CD8-positive, alpha-beta memory T cell (primary cell): ENCODE measurements around the gene SYNE1. TPM values are rescaled to one million over a fixed set of nuclear protein-coding genes. Genes with fewer than 3 reads are reported as not detected.
A peak's percentile ranks its signal among the peaks of the same experiment; 100 is the strongest.

Experiments
- CTCF ChIA-PET: fragments of 350-600 bp; sonication (Branson Sonifier 250); formaldehyde crosslinking; loops from one replicate; lab custom pipeline; 2021; ENCODE audit warnings: antibody characterized with exemption; lab: Charles Lee
- POLR2A ChIA-PET: fragments of 350-600 bp; sonication (Branson Sonifier 250); formaldehyde crosslinking; loops from one replicate; lab custom pipeline; 2021; ENCODE audit warnings: antibody characterized with exemption; lab: Charles Lee
- DNase-seq, 5 donors: peaks; one replicate each; pipeline versions ENCODE4 v3.0.0 to v3.0.0-alpha.2; 2020 to 2022; ENCODE audit warnings: mixed read lengths in 1 of 5
- H3K27ac ChIP-seq: one replicate; pipeline ENCODE4 v1.7.0; 2013; ENCODE audit warnings: low read depth, mild to moderate bottlenecking, low read length, moderate library complexity
- H3K27me3 ChIP-seq: 2 replicates; pipeline ENCODE4 v1.7.0; 2013; ENCODE audit warnings: low read length, mild to moderate bottlenecking; ENCODE audit not compliant: insufficient read depth, poor library complexity, severe bottlenecking
- H3K36me3 ChIP-seq: 2 replicates; pipeline ENCODE4 v1.7.0; 2013; ENCODE audit warnings: mild to moderate bottlenecking, low read length, moderate library complexity; ENCODE audit not compliant: insufficient read depth
- H3K4me1 ChIP-seq: 2 replicates; pipeline ENCODE4 v1.7.0; 2013; ENCODE audit warnings: mild to moderate bottlenecking, low read length, moderate library complexity; ENCODE audit not compliant: insufficient read depth
- H3K4me3 ChIP-seq: 2 replicates; pipeline ENCODE4 v1.7.0; 2013; ENCODE audit warnings: mild to moderate bottlenecking, low read length
- H3K9me3 ChIP-seq: 2 replicates; pipeline ENCODE4 v1.7.0; 2013; ENCODE audit warnings: mild to moderate bottlenecking, low read length
- H3K27ac Mint-ChIP-seq, 8 donors: one replicate each; pipeline ENCODE4 v1.8.0; 2020 to 2021; ENCODE audit warnings: mixed read lengths in 8 of 8, mild to moderate bottlenecking in 6 of 8, inconsistent platforms in 3 of 8, moderate library complexity in 3 of 8
- H3K27me3 Mint-ChIP-seq, 2 donors: one replicate each; pipeline ENCODE4 v1.8.0; 2020 to 2021; ENCODE audit warnings: mixed read lengths in 2 of 2, mild to moderate bottlenecking in 1 of 2, moderate library complexity in 1 of 2
- H3K36me3 Mint-ChIP-seq, 3 donors: one replicate each; pipeline ENCODE4 v1.8.0; 2020 to 2021; ENCODE audit warnings: mixed read lengths in 3 of 3, inconsistent platforms in 1 of 3, mild to moderate bottlenecking in 1 of 3
- H3K4me1 Mint-ChIP-seq, 3 donors: one replicate each; pipeline ENCODE4 v1.8.0; 2020 to 2021; ENCODE audit warnings: mixed read lengths in 3 of 3, inconsistent platforms in 1 of 3, mild to moderate bottlenecking in 1 of 3
- H3K4me3 Mint-ChIP-seq, 7 donors: one replicate each; pipeline ENCODE4 v1.8.0; 2020 to 2021; ENCODE audit warnings: mixed read lengths in 7 of 7, mild to moderate bottlenecking in 6 of 7, moderate library complexity in 4 of 7, inconsistent platforms in 2 of 7
- H3K9me3 Mint-ChIP-seq, 5 donors: one replicate each; pipeline ENCODE4 v1.8.0; 2020 to 2022; ENCODE audit warnings: mixed read lengths in 5 of 5, mild to moderate bottlenecking in 3 of 5, moderate library complexity in 2 of 5, inconsistent platforms in 1 of 5
- polyA plus RNA-seq: library from polyadenylated mRNA; unstranded; fragments of 300-500 nt; fragmentation: Illumina TruSeq; gene quantifications from one replicate; pipeline ENCODE4 v1.2.3, GENCODE V29; 2021
- total RNA-seq, 2 experiments: library from RNA; stranded (reverse); gene quantifications; one replicate each; pipeline ENCODE4 v1.2.3, GENCODE V29; 2021

The SYNE1 gene
- total and polyA plus RNA-seq, 3 experiments from 2014 or later, result 41.0 to 79.0 (median 48.4) TPM

GRCh38 chr6:152206072-152206818, 430.9 kb downstream of the SYNE1 start:
- peak overlapping the region in 5 of 8 donors; percentile 22 to 86 (median 50) for H3K27ac Mint-ChIP-seq
- Histone ChIP-seq H3K4me1 (no peaks in the 10 kb centered on the region), H3K27me3 (no peaks in the 10 kb centered on the region), H3K4me3 (no peak overlapping the region), H3K9me3 (no peaks in the 10 kb centered on the region), H3K27ac (no peak overlapping the region), H3K36me3 (peaks cover 35% of the 10 kb centered on the region)
- H3K36me3 Mint-ChIP-seq, result peaks cover 23 to 87% (median 49%) of the 10 kb centered on the region in 3 donors
- peak in 3 of 5 donors; percentile 3 to 55 (median 22) for DNase-seq
- CTCF ChIA-PET, result interaction anchor here (1.3 to 2.2 kb wide), 3 partner anchors 21 to 51 kb away, joined by 3 to 8 read pairs (median 7); no protein-coding TSS in a partner anchor
- peaks cover 0 to 2% of the 10 kb centered on the region in 2 donors for H3K27me3 Mint-ChIP-seq
- no peaks in the 10 kb centered on the region for H3K9me3 Mint-ChIP-seq
- peaks cover 4 to 5% (median 4%) of the 10 kb centered on the region in 3 donors for H3K4me1 Mint-ChIP-seq
- POLR2A ChIA-PET, result no interaction called here
- no peak overlapping the region for H3K4me3 Mint-ChIP-seq

DNA sequence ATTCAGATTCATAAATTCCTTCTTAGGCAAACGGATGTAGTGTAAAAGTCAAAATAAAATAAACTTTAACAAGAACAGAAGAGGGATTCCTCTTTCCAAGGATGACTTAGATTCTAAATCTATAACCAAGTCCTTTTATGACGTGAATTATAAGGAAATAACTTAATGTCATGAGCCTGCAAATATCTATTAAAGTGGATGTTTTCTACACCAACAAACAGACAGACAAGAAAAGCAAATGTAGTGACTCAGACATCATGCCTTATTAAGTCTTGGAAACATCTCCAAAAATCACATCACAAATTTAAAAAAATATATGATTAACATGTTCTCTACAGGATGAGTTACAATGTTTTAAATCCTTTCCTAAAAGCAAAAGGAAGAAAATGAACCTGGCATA, 432.6 kb downstream of the SYNE1 start:
- Histone ChIP-seq H3K27me3 (no peaks in the 10 kb centered on the region), H3K27ac (no peak overlapping the region), H3K4me1 (peaks cover under 1% of the 10 kb centered on the region), H3K4me3 (no peak overlapping the region), H3K36me3 (peaks cover 29% of the 10 kb centered on the region), H3K9me3 (no peaks in the 10 kb centered on the region)
- Mint-ChIP-seq H3K27me3 (peaks cover 0 to 2% of the 10 kb centered on the region in 2 donors), H3K27ac (no peak overlapping the region), H3K36me3 (peaks cover 25 to 88% (median 49%) of the 10 kb centered on the region in 3 donors), H3K9me3 (no peaks in the 10 kb centered on the region), H3K4me3 (no peak overlapping the region), H3K4me1 (peaks cover 7 to 11% (median 8%) of the 10 kb centered on the region in 3 donors)
- ChIA-PET CTCF (no interaction called here), POLR2A (no interaction called here)
- DNase-seq, result no peak

DNA sequence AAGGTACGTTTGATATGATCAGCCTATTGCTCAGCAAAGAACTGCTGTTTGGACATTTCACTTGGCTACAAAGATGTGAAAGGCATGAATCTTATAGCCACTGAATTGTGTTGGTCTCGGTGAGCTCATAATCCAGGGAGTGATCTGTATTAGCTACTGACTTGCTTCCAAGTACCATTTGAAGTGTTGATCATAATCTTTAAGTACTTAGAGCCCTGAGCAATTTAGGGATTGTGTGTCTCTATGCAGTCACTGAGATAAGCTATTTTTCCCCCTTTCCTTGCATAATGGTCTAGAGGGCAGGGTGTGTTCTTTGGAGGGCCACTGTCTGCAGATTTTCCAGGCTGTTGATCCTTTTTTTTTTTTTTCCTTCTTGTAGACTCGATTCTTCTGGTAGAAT, 436.0 kb downstream of the SYNE1 start:
- DNase-seq, result no peak
- no peak overlapping the region for H3K27ac ChIP-seq
- ChIA-PET POLR2A (no interaction called here), CTCF (interaction anchor here (1.2 kb wide), 1 partner anchor 18 kb away, joined by 3 read pairs; no protein-coding TSS in a partner anchor)
- Mint-ChIP-seq H3K36me3 (peaks cover 33 to 86% (median 48%) of the 10 kb centered on the region in 3 donors), H3K27ac (no peak overlapping the region), H3K9me3 (no peaks in the 10 kb centered on the region), H3K4me3 (no peak overlapping the region), H3K4me1 (peaks cover 7 to 19% (median 18%) of the 10 kb centered on the region in 3 donors), H3K27me3 (peaks cover 0 to 2% of the 10 kb centered on the region in 2 donors)
- H3K27me3 ChIP-seq, result no peaks in the 10 kb centered on the region
- H3K4me1 ChIP-seq, result peaks cover 8% of the 10 kb centered on the region
- H3K9me3 ChIP-seq, result no peaks in the 10 kb centered on the region
- peaks cover 21% of the 10 kb centered on the region for H3K36me3 ChIP-seq
- H3K4me3 ChIP-seq, result no peak overlapping the region

- Mint-ChIP-seq H3K27me3 (no peaks in the 10 kb centered on the region), H3K4me1 (peaks cover 24 to 43% (median 33%) of the 10 kb centered on the region in 3 donors), H3K36me3 (peaks cover 45 to 71% (median 60%) of the 10 kb centered on the region in 3 donors), H3K9me3 (peaks cover 0 to 17% (median 6%) of the 10 kb centered on the region in 5 donors), H3K4me3 (no peak overlapping the region), H3K27ac (peak overlapping the region in 5 of 8 donors; percentile 11 to 88 (median 61))
- no peak for DNase-seq
- no peak overlapping the region for H3K27ac ChIP-seq
- H3K4me1 ChIP-seq, result peaks cover 8% of the 10 kb centered on the region
- POLR2A ChIA-PET, result no interaction called here
- no peak overlapping the region for H3K4me3 ChIP-seq
- H3K27me3 ChIP-seq, result no peaks in the 10 kb centered on the region
- H3K36me3 ChIP-seq, result peaks cover 18% of the 10 kb centered on the region
- CTCF ChIA-PET, result interaction anchor here (0.5 to 1.4 kb wide), 3 partner anchors 11 to 15 kb away, joined by 3 to 4 read pairs (median 3); no protein-coding TSS in a partner anchor
- no peaks in the 10 kb centered on the region for H3K9me3 ChIP-seq
Observed at GRCh38 chr6:152195896-152196295, 441.3 kb downstream of the SYNE1 start.

DNA sequence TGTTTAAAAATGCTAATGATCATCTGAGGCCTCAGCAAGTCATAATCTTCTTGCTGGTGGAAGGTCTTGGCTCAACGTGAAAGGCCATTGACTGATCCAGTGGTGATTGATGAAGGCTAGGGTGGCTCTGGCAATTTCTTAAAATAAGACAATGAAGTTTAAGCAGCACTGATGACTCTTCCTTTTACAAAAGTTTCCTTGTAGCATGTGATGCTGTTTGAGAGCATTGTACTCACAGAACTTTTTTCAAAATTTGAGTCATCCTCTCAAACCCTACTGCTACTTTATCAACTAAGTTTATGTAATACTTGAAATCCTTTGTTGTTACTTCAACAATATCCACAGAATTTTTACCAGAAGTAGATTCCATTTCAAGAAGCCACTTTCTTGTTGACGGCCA, 447.4 kb downstream of the SYNE1 start:
- ChIA-PET CTCF (no interaction called here), POLR2A (no interaction called here)

DNA sequence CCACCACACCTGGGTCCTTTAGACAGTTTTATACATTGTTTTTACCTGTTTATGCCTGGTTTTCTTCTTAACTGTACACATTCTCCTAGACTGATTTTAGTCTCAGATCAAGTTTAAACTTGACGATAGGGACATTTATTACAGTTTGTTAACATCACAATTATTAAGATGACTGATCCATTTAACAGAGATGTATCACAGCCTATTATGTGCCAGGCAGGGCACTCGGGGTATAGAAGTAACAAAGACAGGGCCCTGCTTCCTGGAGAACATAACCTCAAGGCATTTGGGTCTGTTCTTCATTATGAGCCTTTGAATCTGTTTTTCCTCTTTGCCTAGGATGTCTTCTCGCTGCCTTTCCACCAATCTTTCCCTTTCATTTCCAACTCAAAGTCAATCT, 449.2 kb downstream of the SYNE1 start:
- no peak for DNase-seq
- no peaks in the 10 kb centered on the region for H3K9me3 ChIP-seq
- ChIA-PET CTCF (no interaction called here), POLR2A (no interaction called here)
- H3K4me1 ChIP-seq, result peaks cover 27% of the 10 kb centered on the region
- no peak overlapping the region for H3K4me3 ChIP-seq
- H3K27ac ChIP-seq, result no peak overlapping the region
- H3K9me3 Mint-ChIP-seq, result peaks cover 0 to 15% (median 4%) of the 10 kb centered on the region in 5 donors
- H3K27me3 ChIP-seq, result no peaks in the 10 kb centered on the region
- no peaks in the 10 kb centered on the region for H3K27me3 Mint-ChIP-seq
- peak overlapping the region in 7 of 8 donors; percentile 7 to 99 (median 86) for H3K27ac Mint-ChIP-seq
- peak overlapping the region in 1 of 7 donors; percentile 92 for H3K4me3 Mint-ChIP-seq
- H3K36me3 Mint-ChIP-seq, result peaks cover 17 to 54% (median 22%) of the 10 kb centered on the region in 3 donors
- no peaks in the 10 kb centered on the region for H3K36me3 ChIP-seq
- peaks cover 61 to 69% (median 67%) of the 10 kb centered on the region in 3 donors for H3K4me1 Mint-ChIP-seq

More for the DNA sequence above, 447.4 kb downstream of the SYNE1 start:
- DNase-seq, result no peak
- no peak overlapping the region for H3K4me3 Mint-ChIP-seq
- Histone ChIP-seq H3K9me3 (no peaks in the 10 kb centered on the region), H3K36me3 (no peaks in the 10 kb centered on the region), H3K27me3 (no peaks in the 10 kb centered on the region), H3K4me1 (peaks cover 24% of the 10 kb centered on the region), H3K4me3 (no peak overlapping the region), H3K27ac (no peak overlapping the region)
- no peaks in the 10 kb centered on the region for H3K27me3 Mint-ChIP-seq
- peaks cover 23 to 52% (median 31%) of the 10 kb centered on the region in 3 donors for H3K36me3 Mint-ChIP-seq
- peak overlapping the region in 7 of 8 donors; percentile 17 to 84 (median 65) for H3K27ac Mint-ChIP-seq
- H3K9me3 Mint-ChIP-seq, result peaks cover 0 to 17% (median 4%) of the 10 kb centered on the region in 5 donors
- H3K4me1 Mint-ChIP-seq, result peaks cover 54 to 71% (median 64%) of the 10 kb centered on the region in 3 donors

GRCh38 chr6:152186840-152187239, 450.3 kb downstream of the SYNE1 start:
- peaks cover 66 to 74% (median 73%) of the 10 kb centered on the region in 3 donors for H3K4me1 Mint-ChIP-seq
- H3K4me3 Mint-ChIP-seq, result peak overlapping the region; percentile 56 to 96 (median 92)

More at GRCh38 chr6:152186840-152187239, 450.3 kb downstream of the SYNE1 start:
- Mint-ChIP-seq H3K27me3 (no peaks in the 10 kb centered on the region), H3K27ac (peak overlapping the region; percentile 85 to 99 (median 96)), H3K9me3 (peaks cover 0 to 8% (median 2%) of the 10 kb centered on the region in 5 donors), H3K36me3 (peaks cover 12 to 55% (median 14%) of the 10 kb centered on the region in 3 donors)
- Histone ChIP-seq H3K27me3 (no peaks in the 10 kb centered on the region), H3K27ac (no peak overlapping the region), H3K36me3 (no peaks in the 10 kb centered on the region), H3K4me1 (peaks cover 39% of the 10 kb centered on the region), H3K9me3 (no peaks in the 10 kb centered on the region), H3K4me3 (no peak overlapping the region)
- no peak for DNase-seq
- CTCF ChIA-PET, result interaction anchor here (0.7 kb wide), 1 partner anchor 60 kb away, joined by 3 read pairs; no protein-coding TSS in a partner anchor
- POLR2A ChIA-PET, result interaction anchor here (1.1 kb wide), 1 partner anchor 16 kb away, joined by 14 read pairs; no protein-coding TSS in a partner anchor
